ENCODE results near the gene ELAVL3. TPM values are rescaled to one million over a fixed set of nuclear protein-coding genes. Genes with fewer than 3 reads are reported as not detected.

ELAVL3 gene
- not detected for total RNA-seq

GRCh38 chr19:11480715-11481533, at the start of gene ELAVL3:
Gene ELAVL3, minus strand, starts transcription at chr19:11481046. Its CDS starts 438 bp downstream, at chr19:11480608.
- no peak for TF ChIP-seq POLR2AphosphoS5 (IDR thresholded peaks at IDR 0.05)
- TF ChIP-seq POLR2A (IDR thresholded peaks at IDR 0.05): no peak
- TF ChIP-seq CTCF (IDR thresholded peaks at IDR 0.05): no peak
- Histone ChIP-seq H3K4me1 (peaks cover 6 to 13% of the 10 kb centered on the region in 2 donors), H3K36me3 (no peaks in the 10 kb centered on the region), H3K4me3 (peak within 1 kb of the TSS; percentile 21 to 60 (median 42)), H3K27ac (no peak within 1 kb of the TSS), H3K27me3 (peaks cover 22 to 53% of the 10 kb centered on the region in 2 donors), H3K9me3 (no peaks in the 10 kb centered on the region)
- no peak for DNase-seq (ENCODE audit: low spot score in 2 of 2)
- intact Hi-C loops (cut with DNase I; ENCODE audit: low total_unique reads): loop anchor here (10.0 kb wide), 1 partner anchor 186 kb away; the partner anchor contains the start of gene TSPAN16

- TF ChIP-seq CTCF (IDR thresholded peaks at IDR 0.05) (no peak), POLR2AphosphoS5 (IDR thresholded peaks at IDR 0.05) (no peak), POLR2A (IDR thresholded peaks at IDR 0.05) (no peak)
- Histone ChIP-seq H3K36me3 (no peaks in the 10 kb centered on the region), H3K9me3 (no peaks in the 10 kb centered on the region), H3K27ac (no peak overlapping the region), H3K27me3 (no peaks in the 10 kb centered on the region), H3K4me1 (peaks cover 3 to 7% of the 10 kb centered on the region in 2 donors), H3K4me3 (no peak overlapping the region)
- DNase-seq (ENCODE audit: low spot score in 2 of 2): peak; percentile 67 to 73
- intact Hi-C loops (cut with DNase I; ENCODE audit: low total_unique reads): no loop called here
These were observed 49.6 kb upstream of the ELAVL3 start for GRCh38 chr19:11530432-11530831.

- H3K27me3 ChIP-seq: no peaks in the 10 kb centered on the region
- H3K4me1 ChIP-seq: peaks cover 3 to 7% of the 10 kb centered on the region in 2 donors
- DNase-seq (ENCODE audit: low spot score in 2 of 2): peak; percentile 98
- intact Hi-C loops (cut with DNase I; ENCODE audit: low total_unique reads): no loop called here
- H3K27ac ChIP-seq: peak within 1 kb of the TSS; percentile 86 to 91
- peak within 1 kb of the TSS; percentile 82 to 92 (median 86) for H3K4me3 ChIP-seq
- TF ChIP-seq POLR2AphosphoS5 (IDR thresholded peaks at IDR 0.05): peak; percentile 66 to 73 (median 67)
- peak; percentile 34 for TF ChIP-seq POLR2A (IDR thresholded peaks at IDR 0.05)
- no peak for TF ChIP-seq CTCF (IDR thresholded peaks at IDR 0.05)
- H3K36me3 ChIP-seq: no peaks in the 10 kb centered on the region
- H3K9me3 ChIP-seq: no peaks in the 10 kb centered on the region
These were observed 47.9 kb upstream of the ELAVL3 start, which contains the start of gene ECSIT for GRCh38 chr19:11528551-11529341. Gene ECSIT, minus strand, starts transcription at chr19:11529134. Its CDS starts 9,964 bp downstream, at chr19:11519170.

- Histone ChIP-seq H3K27ac (no peak overlapping the region), H3K27me3 (no peaks in the 10 kb centered on the region), H3K36me3 (no peaks in the 10 kb centered on the region), H3K4me3 (no peak overlapping the region), H3K9me3 (no peaks in the 10 kb centered on the region), H3K4me1 (no peaks in the 10 kb centered on the region)
- intact Hi-C loops (cut with DNase I; ENCODE audit: low total_unique reads): no loop called here
- TF ChIP-seq CTCF (IDR thresholded peaks at IDR 0.05): no peak
- no peak for TF ChIP-seq POLR2A (IDR thresholded peaks at IDR 0.05)
- no peak for TF ChIP-seq POLR2AphosphoS5 (IDR thresholded peaks at IDR 0.05)
- DNase-seq (ENCODE audit: low spot score in 2 of 2): no peak
These were observed 38.3 kb upstream of the ELAVL3 start for GRCh38 chr19:11519138-11519537.
